Chondrocyte (in vitro differentiated cells): ENCODE data around the gene ATF5. TPM values are rescaled to one million over a fixed set of nuclear protein-coding genes. Genes with fewer than 3 reads are reported as not detected.
A peak's percentile ranks its signal among the peaks of the same experiment; 100 is the strongest.

ENCODE experiments used
- DNase-seq: peaks from one replicate; pipeline ENCODE4 v3.0.0; 2021; ENCODE audit warnings: mixed read lengths, low spot score
- H3K27ac Mint-ChIP-seq: one replicate; pipeline ENCODE4 v1.8.0; 2021; ENCODE audit warnings: mild to moderate bottlenecking, moderate library complexity, mixed read lengths; ENCODE audit not compliant: unreplicated experiment
- H3K27me3 Mint-ChIP-seq: 2 replicates; pipeline ENCODE4 v1.8.0; 2021; ENCODE audit warnings: low read depth, mixed read lengths
- H3K36me3 Mint-ChIP-seq: 2 replicates; pipeline ENCODE4 v1.8.0; 2021; ENCODE audit warnings: low read depth, mixed read lengths
- H3K4me1 Mint-ChIP-seq: 2 replicates; pipeline ENCODE4 v1.8.0; 2021; ENCODE audit warnings: low read depth, mild to moderate bottlenecking, mixed read lengths
- H3K4me3 Mint-ChIP-seq: one replicate; pipeline ENCODE4 v1.8.0; 2021; ENCODE audit warnings: mild to moderate bottlenecking, moderate library complexity, mixed read lengths; ENCODE audit not compliant: unreplicated experiment
- H3K9me3 Mint-ChIP-seq: 2 replicates; pipeline ENCODE4 v1.8.0; 2021; ENCODE audit warnings: low read depth, mixed read lengths
- CTCF ChIP-seq: fragments of 200-600 bp; sonication (generic); IDR thresholded peaks from 2 replicates; pipeline ENCODE4 v1.5.0; 2021; ENCODE audit warnings: antibody characterized with exemption, mild to moderate bottlenecking, moderate library complexity
- total RNA-seq: library from RNA; stranded (reverse); gene quantifications from 3 replicates; pipeline ENCODE4 v1.2.1, GENCODE V29; 2021

ATF5 gene
- total RNA-seq, 1 donor from 2014 or later = 53.4 TPM

- no peak for DNase-seq
- peaks cover 10% of the 10 kb centered on the region for H3K27me3 Mint-ChIP-seq
- H3K27ac Mint-ChIP-seq = peak overlapping the region; percentile 27
- H3K4me1 Mint-ChIP-seq = peaks cover 4% of the 10 kb centered on the region
- no peak for TF ChIP-seq CTCF
- H3K36me3 Mint-ChIP-seq = no peaks in the 10 kb centered on the region
- no peaks in the 10 kb centered on the region for H3K9me3 Mint-ChIP-seq
- no peak overlapping the region for H3K4me3 Mint-ChIP-seq
Observed at GRCh38 chr19:49895566-49896297, 33.3 kb upstream of the ATF5 start.

DNA sequence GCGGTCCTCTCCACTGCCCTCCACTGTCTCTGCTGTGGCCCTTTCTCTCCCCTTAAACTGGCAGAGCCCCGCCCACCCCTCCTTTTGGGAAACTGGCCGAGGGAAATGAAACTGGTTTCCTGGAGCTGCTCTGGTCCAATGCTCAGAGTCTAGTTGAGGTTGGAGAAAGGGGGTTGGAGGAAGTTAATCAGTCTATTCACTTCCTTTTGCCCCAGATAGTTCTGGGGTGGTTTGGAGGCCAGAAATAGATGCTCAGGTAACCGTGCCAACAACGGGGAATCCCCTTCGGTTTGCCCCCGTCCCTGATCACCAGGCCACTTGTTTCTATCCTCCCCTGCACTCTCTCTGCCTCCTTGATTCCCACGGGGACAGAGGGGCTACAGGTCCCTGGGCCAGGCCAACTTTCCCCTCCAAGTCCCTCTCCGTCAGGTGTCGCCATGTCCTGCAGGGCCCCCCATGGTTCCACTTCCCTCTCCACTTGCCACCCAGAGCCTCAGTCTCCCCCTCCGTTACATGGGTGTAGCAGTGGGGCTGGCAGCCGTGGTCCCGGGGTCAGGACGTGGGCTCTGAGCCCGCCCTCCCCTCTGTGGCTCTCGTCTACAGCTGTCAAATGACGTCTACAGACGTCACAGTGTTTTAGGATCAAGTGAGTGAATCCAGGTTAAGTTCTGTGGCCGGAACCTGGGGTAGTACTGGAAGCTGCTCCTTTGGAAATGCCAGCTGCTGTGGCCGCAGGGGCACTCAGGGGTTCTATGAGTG is 32.0 kb upstream of the ATF5 start, which contains the start of gene IL4I1:
IL4I1 (minus strand) TSS at position 25 of the 759 bp plus-strand sequence. CDS start 727 bp downstream, outside the sequence.
- no peak for DNase-seq
- peak within 1 kb of the TSS; percentile 27 for H3K27ac Mint-ChIP-seq
- H3K9me3 Mint-ChIP-seq = no peaks in the 10 kb centered on the region
- no peak within 1 kb of the TSS for H3K4me3 Mint-ChIP-seq
- no peaks in the 10 kb centered on the region for H3K36me3 Mint-ChIP-seq
- peaks cover 4% of the 10 kb centered on the region for H3K4me1 Mint-ChIP-seq
- no peak for TF ChIP-seq CTCF
- peaks cover 10% of the 10 kb centered on the region for H3K27me3 Mint-ChIP-seq

GRCh38 chr19:49904136-49904535 is 24.9 kb upstream of the ATF5 start:
- no peaks in the 10 kb centered on the region for H3K9me3 Mint-ChIP-seq
- no peak overlapping the region for H3K4me3 Mint-ChIP-seq
- no peak overlapping the region for H3K27ac Mint-ChIP-seq
- DNase-seq = no peak
- no peak for TF ChIP-seq CTCF
- H3K4me1 Mint-ChIP-seq = no peaks in the 10 kb centered on the region
- H3K27me3 Mint-ChIP-seq = no peaks in the 10 kb centered on the region
- H3K36me3 Mint-ChIP-seq = peaks cover 13% of the 10 kb centered on the region

GRCh38 chr19:49906879-49907564 is 22.0 kb upstream of the ATF5 start:
- H3K4me3 Mint-ChIP-seq = no peak overlapping the region
- peaks cover 11% of the 10 kb centered on the region for H3K4me1 Mint-ChIP-seq
- DNase-seq = no peak
- H3K9me3 Mint-ChIP-seq = no peaks in the 10 kb centered on the region
- TF ChIP-seq CTCF = no peak
- no peak overlapping the region for H3K27ac Mint-ChIP-seq
- H3K36me3 Mint-ChIP-seq = peaks cover 15% of the 10 kb centered on the region
- H3K27me3 Mint-ChIP-seq = no peaks in the 10 kb centered on the region
